GM12875 (cell line): ENCODE measurements around the gene ARFIP1.

Experiments
- H3K4me3 ChIP-seq: one replicate; pipeline ENCODE4 v1.5.1; 2011; ENCODE audit warnings: low read depth, low read length, control low read depth
- CTCF ChIP-seq: IDR thresholded peaks from 2 replicates; pipeline ENCODE4 v1.5.1; 2011; ENCODE audit warnings: low read depth, mild to moderate bottlenecking, control low read depth, inconsistent platforms, low read length, moderate library complexity, borderline replicate concordance; ENCODE audit not compliant: insufficient read depth

The ARFIP1 gene

DNA sequence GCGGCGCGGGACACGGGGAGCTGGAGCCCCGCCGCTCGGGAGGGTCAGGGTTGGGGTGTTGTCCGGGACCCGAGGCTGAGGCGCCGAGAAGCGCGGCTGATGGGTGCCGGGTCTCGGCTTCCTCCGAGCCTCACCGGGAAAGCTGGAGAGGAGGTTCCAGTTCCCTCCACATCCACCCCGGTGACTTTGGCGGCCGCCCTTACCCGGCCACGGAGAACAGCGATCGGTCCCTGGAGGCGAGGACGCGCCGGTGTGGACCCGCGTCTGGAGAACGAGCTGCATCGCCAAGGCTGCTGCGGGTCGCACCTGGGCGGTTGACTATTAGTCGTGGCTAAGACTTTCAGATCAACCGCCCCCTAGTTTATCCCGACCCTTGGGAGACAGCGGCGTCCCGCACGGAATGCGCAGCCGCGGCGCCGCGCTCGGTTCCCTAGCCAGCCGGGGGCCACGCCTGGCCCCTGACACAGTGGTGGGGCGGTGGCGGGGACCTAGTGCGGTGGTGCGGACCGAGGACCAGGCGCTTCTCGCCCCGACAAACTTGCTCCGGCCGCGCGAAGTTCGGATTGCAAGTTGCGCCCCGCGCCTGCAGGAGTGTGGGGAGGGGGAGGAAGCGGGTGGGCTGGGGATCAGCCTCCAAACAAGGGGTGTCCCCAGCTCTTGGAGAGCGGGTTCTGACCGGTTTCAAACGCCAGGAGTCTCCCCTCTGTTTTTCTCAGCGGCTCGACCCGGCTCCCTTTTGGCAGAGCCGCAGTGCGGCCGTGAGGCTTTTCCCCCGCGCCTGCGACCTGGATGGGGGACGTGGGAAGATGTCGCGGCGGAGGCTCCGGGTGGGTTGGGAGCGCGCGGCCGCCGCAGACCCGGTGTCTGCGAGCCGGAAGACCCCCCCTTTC is 156.9 kb downstream of the ARFIP1 start:
- no peak for TF ChIP-seq CTCF
- peak overlapping the region; percentile 52 for H3K4me3 ChIP-seq

DNA sequence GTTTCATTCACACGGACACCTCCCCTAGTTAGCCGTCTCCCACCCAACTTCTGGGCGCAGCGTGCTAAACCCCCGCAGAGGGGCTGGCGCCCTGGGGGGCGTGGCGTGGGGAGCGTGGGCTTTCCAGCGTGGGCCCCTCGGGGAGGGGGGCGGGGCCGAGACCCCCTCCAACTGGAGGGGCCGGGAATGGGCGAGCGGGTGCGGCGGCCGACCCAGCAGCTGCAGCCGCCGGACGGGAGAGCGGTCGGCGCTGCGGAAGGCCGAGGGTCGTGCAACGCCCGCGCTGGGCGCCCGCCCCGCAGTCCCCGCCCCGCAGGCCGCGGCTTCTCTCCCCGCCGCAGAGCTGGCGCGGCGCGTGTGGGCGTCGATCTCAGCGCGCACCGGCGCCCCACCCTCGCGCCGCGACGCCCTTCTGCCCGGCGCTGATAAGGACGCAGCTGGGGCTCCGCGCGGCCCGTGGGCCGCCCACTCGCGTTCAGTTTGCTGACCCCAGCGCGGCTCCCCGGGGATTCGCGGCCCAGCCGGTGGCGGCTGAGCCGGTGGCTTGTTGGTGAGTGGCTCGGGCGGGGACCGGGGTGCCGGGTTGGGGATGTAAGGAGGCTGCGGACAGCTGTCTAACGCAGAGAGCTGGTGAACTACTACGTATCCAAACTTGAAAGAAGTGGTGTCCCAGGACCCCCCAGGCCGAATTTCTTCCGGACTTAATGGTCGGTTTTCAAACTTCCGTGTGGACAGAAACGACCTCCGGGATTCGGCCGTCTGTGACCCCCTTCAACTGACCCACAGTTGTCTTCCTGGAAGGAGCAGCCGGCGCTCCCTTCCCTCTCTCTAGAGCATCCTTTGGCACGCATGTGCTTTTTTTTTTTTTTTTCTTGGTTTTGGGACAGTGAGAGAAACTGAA is 157.8 kb downstream of the ARFIP1 start:
- no peak for TF ChIP-seq CTCF
- peak overlapping the region; percentile 52 for H3K4me3 ChIP-seq

- no peak for TF ChIP-seq CTCF
- peak overlapping the region; percentile 52 for H3K4me3 ChIP-seq
Measured at GRCh38 chr4:152938237-152938947, 158.6 kb downstream of the ARFIP1 start.

- no peak overlapping the region for H3K4me3 ChIP-seq
- TF ChIP-seq CTCF = no peak
Measured at GRCh38 chr4:152939621-152940020, 159.9 kb downstream of the ARFIP1 start.

GRCh38 chr4:152940461-152940860 is 160.7 kb downstream of the ARFIP1 start:
- H3K4me3 ChIP-seq = no peak overlapping the region
- TF ChIP-seq CTCF = no peak

- no peak overlapping the region for H3K4me3 ChIP-seq
- TF ChIP-seq CTCF = no peak
Measured at GRCh38 chr4:152941411-152941810, 161.7 kb downstream of the ARFIP1 start.
